Esophagus (tissue), 2 donors: ENCODE data around the gene ADAMTS6. TPM values are rescaled to one million over a fixed set of nuclear protein-coding genes. Genes with fewer than 3 reads are reported as not detected.

ENCODE experiments used
- H3K27ac ChIP-seq, 2 donors: one replicate each; pipeline ENCODE4 v1.5.1; 2013; ENCODE audit warnings: low read depth in 2 of 2, mild to moderate bottlenecking in 2 of 2, inconsistent platforms in 1 of 2, low read length in 1 of 2, moderate library complexity in 1 of 2
- H3K27me3 ChIP-seq, 2 donors: one replicate each; pipeline ENCODE4 v1.6.1; 2013; ENCODE audit warnings: low read length in 2 of 2, control low read depth in 1 of 2, mild to moderate bottlenecking in 1 of 2; ENCODE audit not compliant: insufficient read depth in 2 of 2, control insufficient read depth in 1 of 2
- H3K36me3 ChIP-seq, 2 donors: one replicate each; pipeline ENCODE4 v1.6.1; 2013; ENCODE audit warnings: low read length in 1 of 2; ENCODE audit not compliant: control insufficient read depth in 2 of 2, insufficient read depth in 2 of 2
- H3K4me1 ChIP-seq, 2 donors: one replicate each; pipeline ENCODE4 v1.6.1; 2013; ENCODE audit warnings: low read length in 1 of 2; ENCODE audit not compliant: control insufficient read depth in 2 of 2, insufficient read depth in 2 of 2
- H3K4me3 ChIP-seq, 2 donors: one replicate each; pipeline ENCODE4 v1.5.1; 2013; ENCODE audit warnings: low read length in 2 of 2, mild to moderate bottlenecking in 2 of 2, low read depth in 1 of 2, moderate library complexity in 1 of 2
- H3K9me3 ChIP-seq, 2 donors: one replicate each; pipeline ENCODE4 v1.6.1; 2013; ENCODE audit warnings: mild to moderate bottlenecking in 2 of 2, low read depth in 1 of 2, low read length in 1 of 2, moderate library complexity in 1 of 2; ENCODE audit not compliant: control insufficient read depth in 2 of 2, insufficient read depth in 1 of 2
- WGBS, 2 donors: extraction: QIAGEN DNeasy Blood & Tissue Kit; methylation state at CpG; one replicate each; pipeline ENCODE4 v1.1.7; 2013; 5-methylcytosine and 5-hydroxymethylcytosine counted together
- polyA plus RNA-seq, 2 donors: library from polyadenylated mRNA; stranded (reverse); fragments of 200-250 nt; gene quantifications; one replicate each; pipeline ENCODE4 v1.2.3, GENCODE V29; 2013
- donor health status: healthy with polysubstance abuse.
- donor health status: Bipolar disorder and iron deficiency.

Gene ADAMTS6
- polyA plus RNA-seq, 2 donors = 0.16 to 0.25 TPM

GRCh38 chr5:65440456-65440855 lies 41.3 kb downstream of the ADAMTS6 start:
- H3K9me3 ChIP-seq = no peaks in the 10 kb centered on the region
- no peaks in the 10 kb centered on the region for H3K4me1 ChIP-seq
- H3K4me3 ChIP-seq = no peak overlapping the region
- H3K27me3 ChIP-seq = no peaks in the 10 kb centered on the region
- no peak overlapping the region for H3K27ac ChIP-seq
- WGBS, 2 donors = 85 to 100% methylated on average over 1 of the region's 1 CpG
- H3K36me3 ChIP-seq = no peaks in the 10 kb centered on the region

GRCh38 chr5:65434122-65434521 lies 47.6 kb downstream of the ADAMTS6 start:
- H3K27ac ChIP-seq = no peak overlapping the region
- no peaks in the 10 kb centered on the region for H3K36me3 ChIP-seq
- H3K9me3 ChIP-seq = no peaks in the 10 kb centered on the region
- 89 to 91% methylated on average over 3 of the region's 3 CpGs for WGBS, 2 donors
- H3K4me3 ChIP-seq = no peak overlapping the region
- no peaks in the 10 kb centered on the region for H3K4me1 ChIP-seq
- H3K27me3 ChIP-seq = no peaks in the 10 kb centered on the region

GRCh38 chr5:65426656-65427055 lies 55.1 kb downstream of the ADAMTS6 start:
- no peaks in the 10 kb centered on the region for H3K27me3 ChIP-seq
- H3K27ac ChIP-seq = no peak overlapping the region
- no peaks in the 10 kb centered on the region for H3K36me3 ChIP-seq
- no peaks in the 10 kb centered on the region for H3K9me3 ChIP-seq
- no peak overlapping the region for H3K4me3 ChIP-seq
- H3K4me1 ChIP-seq = no peaks in the 10 kb centered on the region

GRCh38 chr5:65423623-65424022 lies 58.1 kb downstream of the ADAMTS6 start:
- 76 to 79% methylated on average over 1 of the region's 1 CpG for WGBS, 2 donors
- Histone ChIP-seq H3K9me3 (no peaks in the 10 kb centered on the region), H3K4me3 (no peak overlapping the region), H3K27ac (no peak overlapping the region), H3K36me3 (no peaks in the 10 kb centered on the region), H3K4me1 (no peaks in the 10 kb centered on the region), H3K27me3 (no peaks in the 10 kb centered on the region)

- no peak overlapping the region for H3K27ac ChIP-seq
- H3K27me3 ChIP-seq = no peaks in the 10 kb centered on the region
- no peak overlapping the region for H3K4me3 ChIP-seq
- H3K36me3 ChIP-seq = no peaks in the 10 kb centered on the region
- H3K4me1 ChIP-seq = no peaks in the 10 kb centered on the region
- H3K9me3 ChIP-seq = no peaks in the 10 kb centered on the region
- 92 to 97% methylated on average over 2 of the region's 2 CpGs for WGBS, 2 donors
These were observed 63.1 kb downstream of the ADAMTS6 start for GRCh38 chr5:65418661-65419060.

- Histone ChIP-seq H3K4me3 (no peak overlapping the region), H3K27me3 (no peaks in the 10 kb centered on the region), H3K4me1 (no peaks in the 10 kb centered on the region), H3K36me3 (no peaks in the 10 kb centered on the region), H3K27ac (no peak overlapping the region), H3K9me3 (no peaks in the 10 kb centered on the region)
- 65% methylated on average over 2 of the region's 2 CpGs for WGBS, 2 donors
These were observed 67.9 kb downstream of the ADAMTS6 start for GRCh38 chr5:65413822-65414221.

GRCh38 chr5:65412842-65413241 lies 68.9 kb downstream of the ADAMTS6 start:
- H3K4me3 ChIP-seq = no peak overlapping the region
- no peaks in the 10 kb centered on the region for H3K27me3 ChIP-seq
- no peak overlapping the region for H3K27ac ChIP-seq
- no peaks in the 10 kb centered on the region for H3K4me1 ChIP-seq
- H3K36me3 ChIP-seq = no peaks in the 10 kb centered on the region
- H3K9me3 ChIP-seq = no peaks in the 10 kb centered on the region
- 83 to 91% methylated on average over 2 of the region's 2 CpGs for WGBS, 2 donors

GRCh38 chr5:65411356-65411755 lies 70.4 kb downstream of the ADAMTS6 start:
- H3K36me3 ChIP-seq = no peaks in the 10 kb centered on the region
- H3K27ac ChIP-seq = no peak overlapping the region
- 92 to 93% methylated on average over 2 of the region's 2 CpGs for WGBS, 2 donors
- H3K27me3 ChIP-seq = no peaks in the 10 kb centered on the region
- no peaks in the 10 kb centered on the region for H3K4me1 ChIP-seq
- no peak overlapping the region for H3K4me3 ChIP-seq
- no peaks in the 10 kb centered on the region for H3K9me3 ChIP-seq

GRCh38 chr5:65395526-65396155 lies 86.1 kb downstream of the ADAMTS6 start:
- H3K4me3 ChIP-seq = no peak overlapping the region
- no peaks in the 10 kb centered on the region for H3K27me3 ChIP-seq
- 48 to 50% methylated on average over 2 of the region's 2 CpGs for WGBS, 2 donors
- H3K36me3 ChIP-seq = no peaks in the 10 kb centered on the region
- no peak overlapping the region for H3K27ac ChIP-seq
- H3K9me3 ChIP-seq = no peaks in the 10 kb centered on the region
- peaks cover 0 to 2% of the 10 kb centered on the region in 2 donors for H3K4me1 ChIP-seq

GRCh38 chr5:65394087-65394486 lies 87.6 kb downstream of the ADAMTS6 start:
- peaks cover 0 to 2% of the 10 kb centered on the region in 2 donors for H3K4me1 ChIP-seq
- H3K4me3 ChIP-seq = no peak overlapping the region
- no peaks in the 10 kb centered on the region for H3K9me3 ChIP-seq
- H3K27me3 ChIP-seq = no peaks in the 10 kb centered on the region
- H3K36me3 ChIP-seq = no peaks in the 10 kb centered on the region
- H3K27ac ChIP-seq = no peak overlapping the region
- WGBS, 2 donors = 49 to 59% methylated on average over 2 of the region's 2 CpGs
